NT2/D1 (cell line): ENCODE data around the gene NFATC3.

Experiments
- DNase-seq: peaks from one replicate; pipeline ENCODE4 v3.0.0-alpha.2; 2011; ENCODE audit warnings: low read depth, low spot score
- H3K27me3 ChIP-seq: 2 replicates; pipeline ENCODE4 v1.6.0; 2011; ENCODE audit warnings: mild to moderate bottlenecking; ENCODE audit not compliant: insufficient read length, insufficient read depth
- H3K36me3 ChIP-seq: 2 replicates; pipeline ENCODE4 v1.6.1; 2011; ENCODE audit warnings: mild to moderate bottlenecking, low read length, mixed read lengths; ENCODE audit not compliant: insufficient read depth, insufficient read length
- H3K4me1 ChIP-seq: 2 replicates; pipeline ENCODE4 v1.5.1; 2011; ENCODE audit not compliant: insufficient read depth, insufficient read length
- H3K4me3 ChIP-seq: 2 replicates; pipeline ENCODE4 v1.5.1; 2011; ENCODE audit warnings: low read depth; ENCODE audit not compliant: insufficient read length
- H3K9ac ChIP-seq: 2 replicates; pipeline ENCODE4 v1.6.0; 2011; ENCODE audit warnings: low read depth; ENCODE audit not compliant: insufficient read length
- H3K9me3 ChIP-seq: 2 replicates; pipeline ENCODE4 v1.5.1; 2011; ENCODE audit warnings: mild to moderate bottlenecking, low read length; ENCODE audit not compliant: insufficient read depth
- SUZ12 ChIP-seq: IDR thresholded peaks from 2 replicates; pipeline ENCODE4 v1.6.1; 2011; ENCODE audit not compliant: insufficient read length, insufficient read depth; ENCODE audit errors: extremely low read depth
- YY1 ChIP-seq: IDR thresholded peaks from 2 replicates; pipeline ENCODE4 v1.6.1; 2011; ENCODE audit not compliant: insufficient read length, insufficient read depth
- ZNF274 ChIP-seq: IDR thresholded peaks from 2 replicates; pipeline ENCODE4 v1.6.1; 2011; ENCODE audit warnings: mild to moderate bottlenecking, low read depth, low read length

The NFATC3 gene

GRCh38 chr16:68229431-68230175 is 144.4 kb downstream of the NFATC3 start:
- Histone ChIP-seq H3K4me1 (peaks cover 4% of the 10 kb centered on the region), H3K9me3 (no peaks in the 10 kb centered on the region), H3K27me3 (peaks cover 8% of the 10 kb centered on the region), H3K9ac (no peak overlapping the region), H3K4me3 (no peak overlapping the region), H3K36me3 (peaks cover 56% of the 10 kb centered on the region)
- no peak for DNase-seq
- TF ChIP-seq SUZ12 (no peak), YY1 (no peak), ZNF274 (no peak)

- peaks cover 14% of the 10 kb centered on the region for H3K27me3 ChIP-seq
- H3K36me3 ChIP-seq = peaks cover 56% of the 10 kb centered on the region
- H3K4me1 ChIP-seq = peaks cover 7% of the 10 kb centered on the region
- no peak for DNase-seq
- no peak overlapping the region for H3K9ac ChIP-seq
- H3K9me3 ChIP-seq = no peaks in the 10 kb centered on the region
- TF ChIP-seq YY1 (no peak), ZNF274 (no peak), SUZ12 (no peak)
- no peak overlapping the region for H3K4me3 ChIP-seq
Measured at GRCh38 chr16:68230176-68230571, 145.0 kb downstream of the NFATC3 start.

DNA sequence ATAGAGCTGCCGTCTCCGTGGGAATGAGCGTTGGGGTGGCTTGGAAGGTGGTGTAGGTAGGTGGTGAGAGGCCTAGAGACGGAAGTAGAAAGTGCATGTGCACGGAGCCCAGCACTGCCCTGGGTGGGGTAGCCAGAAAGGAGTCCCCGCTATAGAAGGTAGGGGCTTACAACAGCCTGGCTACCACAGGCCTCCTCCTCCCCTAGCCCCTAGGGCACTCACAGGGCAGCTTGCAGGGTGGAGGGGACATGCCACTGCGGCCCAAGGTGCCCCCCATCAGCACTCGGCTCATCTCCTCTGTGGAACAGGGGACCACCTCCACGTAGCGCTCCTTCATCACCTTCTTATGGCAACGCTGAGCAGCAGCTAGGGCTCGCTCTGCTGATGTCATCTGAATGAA is 145.8 kb downstream of the NFATC3 start:
- TF ChIP-seq ZNF274 (no peak), YY1 (no peak)
- Histone ChIP-seq H3K4me3 (no peak overlapping the region), H3K27me3 (peaks cover 20% of the 10 kb centered on the region), H3K9me3 (no peaks in the 10 kb centered on the region), H3K4me1 (peaks cover 8% of the 10 kb centered on the region), H3K36me3 (peaks cover 56% of the 10 kb centered on the region), H3K9ac (no peak overlapping the region)
- no peak for DNase-seq

GRCh38 chr16:68231384-68232136 is 146.4 kb downstream of the NFATC3 start:
- Histone ChIP-seq H3K36me3 (peaks cover 51% of the 10 kb centered on the region), H3K9ac (no peak overlapping the region), H3K27me3 (peaks cover 24% of the 10 kb centered on the region), H3K9me3 (no peaks in the 10 kb centered on the region), H3K4me1 (peaks cover 8% of the 10 kb centered on the region), H3K4me3 (no peak overlapping the region)
- DNase-seq = no peak
- no peak for TF ChIP-seq SUZ12
- no peak for TF ChIP-seq YY1
- TF ChIP-seq ZNF274 = no peak

DNA sequence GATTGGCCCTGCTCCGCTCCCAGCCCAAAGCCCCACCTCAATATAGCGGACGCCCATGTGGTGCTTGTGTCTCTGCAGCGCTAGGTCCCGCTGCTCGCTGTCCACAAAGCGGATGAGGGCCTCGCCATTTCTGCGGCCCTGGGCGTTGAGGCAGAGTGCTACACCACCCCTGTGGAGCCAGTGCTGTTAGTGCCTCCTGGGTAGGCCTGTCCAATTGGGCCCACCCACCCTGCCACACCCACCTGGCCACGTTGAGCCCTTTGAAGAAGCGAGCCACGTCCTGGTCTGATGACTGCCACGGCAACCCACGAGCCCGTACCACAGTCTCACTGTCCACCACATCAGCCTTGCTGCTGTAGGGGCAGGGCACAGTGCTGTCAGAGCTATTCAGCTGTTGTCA is 147.2 kb downstream of the NFATC3 start:
- no peak for DNase-seq
- Histone ChIP-seq H3K27me3 (peaks cover 26% of the 10 kb centered on the region), H3K36me3 (peaks cover 45% of the 10 kb centered on the region), H3K9ac (no peak overlapping the region), H3K4me1 (peaks cover 8% of the 10 kb centered on the region), H3K9me3 (no peaks in the 10 kb centered on the region), H3K4me3 (no peak overlapping the region)
- TF ChIP-seq SUZ12 (no peak), ZNF274 (no peak), YY1 (no peak)

DNA sequence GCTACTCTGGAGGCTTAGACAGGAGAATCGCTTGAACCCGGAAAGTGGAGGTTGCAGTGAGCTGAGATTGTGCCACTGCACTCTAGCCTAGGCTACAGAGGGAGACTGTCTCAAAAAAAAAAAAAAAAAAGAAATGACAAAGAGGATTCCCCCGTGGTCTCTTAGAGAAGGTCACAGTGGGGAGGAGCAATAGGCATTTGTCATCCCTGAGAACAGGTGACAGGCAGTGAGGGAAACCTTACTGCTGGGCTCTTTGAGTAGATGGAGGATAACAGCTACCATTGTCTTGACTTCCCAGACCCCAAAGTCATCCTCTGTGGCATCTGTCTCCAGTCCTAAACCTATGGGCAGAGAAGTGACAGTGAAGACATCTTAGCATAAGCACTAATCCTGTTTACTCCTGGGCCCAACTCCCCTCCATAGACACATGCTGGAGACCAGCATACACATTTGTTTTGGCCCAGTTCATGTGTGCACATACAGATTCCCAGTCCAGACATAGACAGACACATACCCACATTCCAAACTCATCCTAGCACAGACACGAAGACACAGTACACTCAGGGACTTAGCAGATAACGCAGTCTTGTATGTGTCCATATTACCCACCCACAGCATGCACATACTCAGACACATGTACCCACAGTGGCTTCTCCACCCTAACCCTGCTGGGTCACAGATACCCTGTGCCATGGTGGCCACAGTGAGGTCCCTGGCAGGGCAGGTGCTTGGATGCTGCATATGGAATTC is 148.1 kb downstream of the NFATC3 start:
- Histone ChIP-seq H3K9ac (no peak overlapping the region), H3K4me1 (peaks cover 8% of the 10 kb centered on the region), H3K36me3 (peaks cover 38% of the 10 kb centered on the region), H3K27me3 (peaks cover 26% of the 10 kb centered on the region), H3K4me3 (no peak overlapping the region), H3K9me3 (no peaks in the 10 kb centered on the region)
- no peak for DNase-seq
- TF ChIP-seq SUZ12 (no peak), YY1 (no peak), ZNF274 (no peak)

DNA sequence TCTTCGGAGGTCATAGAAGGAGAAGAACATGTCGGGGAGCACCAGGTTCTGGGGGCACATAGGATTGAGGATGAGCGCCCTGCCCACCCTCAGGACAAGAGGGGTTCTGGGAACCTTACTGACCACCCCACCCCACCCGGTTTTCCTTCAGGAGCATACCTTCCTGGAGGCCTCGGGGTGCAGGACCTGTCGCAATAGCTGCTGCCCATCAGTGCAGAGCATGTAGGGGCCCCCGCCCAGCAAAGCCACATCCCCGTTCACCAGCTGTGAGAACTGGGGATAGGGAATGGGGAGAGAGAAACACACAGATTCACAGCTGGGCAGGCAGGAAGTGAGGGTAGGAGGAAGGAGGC is 148.6 kb downstream of the NFATC3 start:
- Histone ChIP-seq H3K4me1 (peaks cover 8% of the 10 kb centered on the region), H3K9ac (no peak overlapping the region), H3K36me3 (peaks cover 34% of the 10 kb centered on the region), H3K9me3 (no peaks in the 10 kb centered on the region), H3K27me3 (peaks cover 27% of the 10 kb centered on the region), H3K4me3 (no peak overlapping the region)
- TF ChIP-seq YY1 = no peak
- TF ChIP-seq SUZ12 = no peak
- TF ChIP-seq ZNF274 = no peak
- no peak for DNase-seq
